Activated gamma-delta T cell treated with Interleukin-2 at 50 U/mL for 16 hours (primary cell): Measurements from ENCODE around the gene CHRM5.

Experiments used
- DNase-seq: peaks from one replicate; pipeline ENCODE4 v3.0.0-alpha.2; 2020

Gene CHRM5

GRCh38 chr15:34102175-34102925 is 134.1 kb downstream of the CHRM5 start:
- DNase-seq, result no peak

- no peak for DNase-seq
Observed at GRCh38 chr15:34106423-34106822, 138.1 kb downstream of the CHRM5 start.

GRCh38 chr15:34107315-34107714 is 139.0 kb downstream of the CHRM5 start:
- no peak for DNase-seq

GRCh38 chr15:34109797-34110663 is 141.7 kb downstream of the CHRM5 start:
- DNase-seq, result no peak

- DNase-seq, result no peak
Observed at GRCh38 chr15:34111488-34111887, 143.2 kb downstream of the CHRM5 start.

- no peak for DNase-seq
Observed at GRCh38 chr15:34114215-34114614, 145.9 kb downstream of the CHRM5 start.

GRCh38 chr15:34114739-34115138 is 146.4 kb downstream of the CHRM5 start:
- DNase-seq, result no peak

- no peak for DNase-seq
Observed at GRCh38 chr15:34116620-34117019, 148.3 kb downstream of the CHRM5 start.
